SK-N-SH (cell line): Measurements from ENCODE around the gene PKD1.

Experiments
- POLR2AphosphoS5 ChIP-seq: IDR thresholded peaks from 2 replicates; pipeline ENCODE4 v1.6.1; 2012; ENCODE audit warnings: low read depth, low read length
- TCF12 ChIP-seq: IDR thresholded peaks from 2 replicates; pipeline ENCODE4 v1.4.0; 2012
- YY1 ChIP-seq: IDR thresholded peaks from 2 replicates; pipeline ENCODE4 v1.4.0; 2012; ENCODE audit warnings: low read depth, mild to moderate bottlenecking
- TF ChIP-seq, protein P1 (sequence below): fragments of 200-600 bp; sonication (generic); IDR thresholded peaks from 2 replicates; pipeline ENCODE4 v1.6.1; 2017; ENCODE audit warnings: antibody characterized with exemption, mild to moderate bottlenecking, moderate library complexity

DNA sequence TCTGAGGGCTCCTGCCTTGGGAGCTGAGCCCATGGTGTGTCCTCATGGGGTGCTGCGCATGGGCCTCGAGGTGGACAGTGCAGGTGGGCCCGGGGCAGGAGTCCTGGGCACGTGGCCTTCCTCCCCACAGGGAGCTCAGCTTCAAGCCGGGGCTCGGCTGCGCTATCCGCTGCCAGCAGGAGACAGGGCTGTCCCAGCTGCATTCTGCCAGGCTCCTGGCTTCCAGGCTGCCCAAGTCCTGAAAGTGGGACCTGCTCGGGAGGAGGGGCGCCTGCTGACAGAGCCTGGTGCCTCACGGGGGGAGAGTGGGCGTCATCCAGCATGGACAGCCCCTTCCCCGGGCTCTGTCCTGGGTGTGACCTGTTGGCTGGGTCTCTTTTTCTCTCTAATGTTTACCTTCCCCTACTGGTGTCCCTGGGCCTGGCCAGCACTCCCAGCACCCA is 27.0 kb upstream of the PKD1 start:
- TF ChIP-seq, protein P1, sequence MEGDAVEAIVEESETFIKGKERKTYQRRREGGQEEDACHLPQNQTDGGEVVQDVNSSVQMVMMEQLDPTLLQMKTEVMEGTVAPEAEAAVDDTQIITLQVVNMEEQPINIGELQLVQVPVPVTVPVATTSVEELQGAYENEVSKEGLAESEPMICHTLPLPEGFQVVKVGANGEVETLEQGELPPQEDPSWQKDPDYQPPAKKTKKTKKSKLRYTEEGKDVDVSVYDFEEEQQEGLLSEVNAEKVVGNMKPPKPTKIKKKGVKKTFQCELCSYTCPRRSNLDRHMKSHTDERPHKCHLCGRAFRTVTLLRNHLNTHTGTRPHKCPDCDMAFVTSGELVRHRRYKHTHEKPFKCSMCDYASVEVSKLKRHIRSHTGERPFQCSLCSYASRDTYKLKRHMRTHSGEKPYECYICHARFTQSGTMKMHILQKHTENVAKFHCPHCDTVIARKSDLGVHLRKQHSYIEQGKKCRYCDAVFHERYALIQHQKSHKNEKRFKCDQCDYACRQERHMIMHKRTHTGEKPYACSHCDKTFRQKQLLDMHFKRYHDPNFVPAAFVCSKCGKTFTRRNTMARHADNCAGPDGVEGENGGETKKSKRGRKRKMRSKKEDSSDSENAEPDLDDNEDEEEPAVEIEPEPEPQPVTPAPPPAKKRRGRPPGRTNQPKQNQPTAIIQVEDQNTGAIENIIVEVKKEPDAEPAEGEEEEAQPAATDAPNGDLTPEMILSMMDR: no peak
- no peak for TF ChIP-seq YY1
- TF ChIP-seq TCF12: no peak
- TF ChIP-seq POLR2AphosphoS5: no peak
